ENCODE measurements around the gene TWIST1. TPM values are rescaled to one million over a fixed set of nuclear protein-coding genes. Genes with fewer than 3 reads are reported as not detected.

The TWIST1 gene
- total and polyA plus RNA-seq, 2 of the 13 experiments (the other 11 are each of a cell fraction or from before 2014, with no cell fraction given), result not detected

DNA sequence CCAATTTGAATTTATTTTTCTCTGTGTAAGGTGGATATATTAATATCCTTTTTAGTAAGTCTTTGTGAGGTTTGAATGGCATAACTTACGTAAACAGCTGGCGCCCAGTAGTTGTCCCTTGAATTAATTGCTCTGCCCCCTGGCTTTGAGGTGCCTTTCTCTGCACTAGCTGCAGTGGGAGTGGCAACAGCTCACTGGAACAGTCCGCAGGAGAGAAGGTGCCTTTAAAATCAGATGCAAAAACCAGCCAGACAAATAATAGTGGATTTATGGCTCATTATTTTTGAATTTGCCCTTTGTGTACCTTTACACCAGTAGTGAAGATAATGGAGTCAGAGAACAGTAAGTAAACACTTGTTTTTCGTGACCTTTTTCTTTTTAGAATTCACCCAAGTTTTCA is 16.0 kb upstream of the TWIST1 start (continued):
- TF ChIP-seq ZNF616 (CRISPR knock-in tag; IDR thresholded peaks at IDR 0.05; ENCODE audit: low read depth) (no peak), ISL2 (CRISPR knock-in tag; IDR thresholded peaks at IDR 0.05) (no peak), REPIN1 (CRISPR knock-in tag; IDR thresholded peaks at IDR 0.05; ENCODE audit: borderline replicate concordance, low read depth) (no peak), ZNF432 (CRISPR knock-in tag; IDR thresholded peaks at IDR 0.05; ENCODE audit: borderline replicate concordance) (no peak), MIER2 (CRISPR knock-in tag; IDR thresholded peaks at IDR 0.05) (no peak)
- TF ChIP-seq, protein P1, sequence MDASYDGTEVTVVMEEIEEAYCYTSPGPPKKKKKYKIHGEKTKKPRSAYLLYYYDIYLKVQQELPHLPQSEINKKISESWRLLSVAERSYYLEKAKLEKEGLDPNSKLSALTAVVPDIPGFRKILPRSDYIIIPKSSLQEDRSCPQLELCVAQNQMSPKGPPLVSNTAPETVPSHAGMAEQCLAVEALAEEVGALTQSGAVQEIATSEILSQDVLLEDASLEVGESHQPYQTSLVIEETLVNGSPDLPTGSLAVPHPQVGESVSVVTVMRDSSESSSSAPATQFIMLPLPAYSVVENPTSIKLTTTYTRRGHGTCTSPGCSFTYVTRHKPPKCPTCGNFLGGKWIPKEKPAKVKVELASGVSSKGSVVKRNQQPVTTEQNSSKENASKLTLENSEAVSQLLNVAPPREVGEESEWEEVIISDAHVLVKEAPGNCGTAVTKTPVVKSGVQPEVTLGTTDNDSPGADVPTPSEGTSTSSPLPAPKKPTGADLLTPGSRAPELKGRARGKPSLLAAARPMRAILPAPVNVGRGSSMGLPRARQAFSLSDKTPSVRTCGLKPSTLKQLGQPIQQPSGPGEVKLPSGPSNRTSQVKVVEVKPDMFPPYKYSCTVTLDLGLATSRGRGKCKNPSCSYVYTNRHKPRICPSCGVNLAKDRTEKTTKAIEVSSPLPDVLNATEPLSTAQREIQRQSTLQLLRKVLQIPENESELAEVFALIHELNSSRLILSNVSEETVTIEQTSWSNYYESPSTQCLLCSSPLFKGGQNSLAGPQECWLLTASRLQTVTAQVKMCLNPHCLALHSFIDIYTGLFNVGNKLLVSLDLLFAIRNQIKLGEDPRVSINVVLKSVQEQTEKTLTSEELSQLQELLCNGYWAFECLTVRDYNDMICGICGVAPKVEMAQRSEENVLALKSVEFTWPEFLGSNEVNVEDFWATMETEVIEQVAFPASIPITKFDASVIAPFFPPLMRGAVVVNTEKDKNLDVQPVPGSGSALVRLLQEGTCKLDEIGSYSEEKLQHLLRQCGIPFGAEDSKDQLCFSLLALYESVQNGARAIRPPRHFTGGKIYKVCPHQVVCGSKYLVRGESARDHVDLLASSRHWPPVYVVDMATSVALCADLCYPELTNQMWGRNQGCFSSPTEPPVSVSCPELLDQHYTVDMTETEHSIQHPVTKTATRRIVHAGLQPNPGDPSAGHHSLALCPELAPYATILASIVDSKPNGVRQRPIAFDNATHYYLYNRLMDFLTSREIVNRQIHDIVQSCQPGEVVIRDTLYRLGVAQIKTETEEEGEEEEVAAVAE (CRISPR knock-in tag; IDR thresholded peaks at IDR 0.05; ENCODE audit: borderline replicate concordance), result no peak
- TF ChIP-seq, protein P2, sequence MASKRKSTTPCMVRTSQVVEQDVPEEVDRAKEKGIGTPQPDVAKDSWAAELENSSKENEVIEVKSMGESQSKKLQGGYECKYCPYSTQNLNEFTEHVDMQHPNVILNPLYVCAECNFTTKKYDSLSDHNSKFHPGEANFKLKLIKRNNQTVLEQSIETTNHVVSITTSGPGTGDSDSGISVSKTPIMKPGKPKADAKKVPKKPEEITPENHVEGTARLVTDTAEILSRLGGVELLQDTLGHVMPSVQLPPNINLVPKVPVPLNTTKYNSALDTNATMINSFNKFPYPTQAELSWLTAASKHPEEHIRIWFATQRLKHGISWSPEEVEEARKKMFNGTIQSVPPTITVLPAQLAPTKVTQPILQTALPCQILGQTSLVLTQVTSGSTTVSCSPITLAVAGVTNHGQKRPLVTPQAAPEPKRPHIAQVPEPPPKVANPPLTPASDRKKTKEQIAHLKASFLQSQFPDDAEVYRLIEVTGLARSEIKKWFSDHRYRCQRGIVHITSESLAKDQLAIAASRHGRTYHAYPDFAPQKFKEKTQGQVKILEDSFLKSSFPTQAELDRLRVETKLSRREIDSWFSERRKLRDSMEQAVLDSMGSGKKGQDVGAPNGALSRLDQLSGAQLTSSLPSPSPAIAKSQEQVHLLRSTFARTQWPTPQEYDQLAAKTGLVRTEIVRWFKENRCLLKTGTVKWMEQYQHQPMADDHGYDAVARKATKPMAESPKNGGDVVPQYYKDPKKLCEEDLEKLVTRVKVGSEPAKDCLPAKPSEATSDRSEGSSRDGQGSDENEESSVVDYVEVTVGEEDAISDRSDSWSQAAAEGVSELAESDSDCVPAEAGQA (IDR thresholded peaks at IDR 0.05; ENCODE audit: low read depth), result no peak
- TF ChIP-seq, protein P2 (CRISPR knock-in tag; IDR thresholded peaks at IDR 0.05; ENCODE audit: borderline replicate concordance), result no peak
- TF ChIP-seq, protein P3, sequence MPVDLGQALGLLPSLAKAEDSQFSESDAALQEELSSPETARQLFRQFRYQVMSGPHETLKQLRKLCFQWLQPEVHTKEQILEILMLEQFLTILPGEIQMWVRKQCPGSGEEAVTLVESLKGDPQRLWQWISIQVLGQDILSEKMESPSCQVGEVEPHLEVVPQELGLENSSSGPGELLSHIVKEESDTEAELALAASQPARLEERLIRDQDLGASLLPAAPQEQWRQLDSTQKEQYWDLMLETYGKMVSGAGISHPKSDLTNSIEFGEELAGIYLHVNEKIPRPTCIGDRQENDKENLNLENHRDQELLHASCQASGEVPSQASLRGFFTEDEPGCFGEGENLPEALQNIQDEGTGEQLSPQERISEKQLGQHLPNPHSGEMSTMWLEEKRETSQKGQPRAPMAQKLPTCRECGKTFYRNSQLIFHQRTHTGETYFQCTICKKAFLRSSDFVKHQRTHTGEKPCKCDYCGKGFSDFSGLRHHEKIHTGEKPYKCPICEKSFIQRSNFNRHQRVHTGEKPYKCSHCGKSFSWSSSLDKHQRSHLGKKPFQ (CRISPR knock-in tag; IDR thresholded peaks at IDR 0.05; ENCODE audit: insufficient replicate concordance), result no peak

All from HepG2 (cell line).